SU-DHL-6 (cell line): ENCODE data around the gene DCTPP1.
"Not testable (repeated sequence)": the region's sequence is repeated elsewhere in the genome, so short reads cannot be mapped to it uniquely, and the experiment has no call there.

Source experiments
- EZH2phosphoT487 ChIP-seq: fragments of 200-600 bp; sonication (generic), shearing (Covaris generic); conservative IDR thresholded peaks from 2 replicates; pipeline ENCODE4 v1.6.1; 2018; ENCODE audit warnings: mild to moderate bottlenecking, antibody characterized with exemption, low read length, moderate library complexity, mixed read lengths
- TF ChIP-seq, protein P1 (sequence below): fragments of 200-600 bp; sonication (generic); IDR thresholded peaks from one replicate; pipeline ENCODE4 v1.5.1; 2017; ENCODE audit warnings: antibody characterized with exemption, mild to moderate bottlenecking, low read length, moderate library complexity; ENCODE audit not compliant: insufficient read depth, poor library complexity, severe bottlenecking

DNA sequence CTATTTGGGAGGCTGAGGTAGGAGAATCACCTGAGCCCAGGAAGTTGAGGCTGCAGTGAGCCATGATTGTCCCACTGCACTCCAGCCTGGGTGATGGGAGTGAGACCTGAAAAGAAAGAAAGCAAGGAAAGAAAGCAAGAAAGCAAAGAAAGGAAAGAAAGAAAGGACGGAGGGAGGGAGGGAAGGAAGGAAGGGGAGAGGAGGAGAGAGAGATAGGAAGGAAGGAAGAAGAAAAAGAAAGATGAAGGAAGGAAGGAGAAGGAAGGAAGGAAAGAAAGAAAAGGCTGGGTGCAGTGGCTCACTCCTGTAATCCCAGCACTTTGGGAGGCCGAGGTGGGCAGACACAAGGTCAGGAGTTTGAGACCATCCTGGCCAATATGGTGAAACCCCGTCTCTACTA lies 47.9 kb upstream of the DCTPP1 start:
- TF ChIP-seq, protein P1, sequence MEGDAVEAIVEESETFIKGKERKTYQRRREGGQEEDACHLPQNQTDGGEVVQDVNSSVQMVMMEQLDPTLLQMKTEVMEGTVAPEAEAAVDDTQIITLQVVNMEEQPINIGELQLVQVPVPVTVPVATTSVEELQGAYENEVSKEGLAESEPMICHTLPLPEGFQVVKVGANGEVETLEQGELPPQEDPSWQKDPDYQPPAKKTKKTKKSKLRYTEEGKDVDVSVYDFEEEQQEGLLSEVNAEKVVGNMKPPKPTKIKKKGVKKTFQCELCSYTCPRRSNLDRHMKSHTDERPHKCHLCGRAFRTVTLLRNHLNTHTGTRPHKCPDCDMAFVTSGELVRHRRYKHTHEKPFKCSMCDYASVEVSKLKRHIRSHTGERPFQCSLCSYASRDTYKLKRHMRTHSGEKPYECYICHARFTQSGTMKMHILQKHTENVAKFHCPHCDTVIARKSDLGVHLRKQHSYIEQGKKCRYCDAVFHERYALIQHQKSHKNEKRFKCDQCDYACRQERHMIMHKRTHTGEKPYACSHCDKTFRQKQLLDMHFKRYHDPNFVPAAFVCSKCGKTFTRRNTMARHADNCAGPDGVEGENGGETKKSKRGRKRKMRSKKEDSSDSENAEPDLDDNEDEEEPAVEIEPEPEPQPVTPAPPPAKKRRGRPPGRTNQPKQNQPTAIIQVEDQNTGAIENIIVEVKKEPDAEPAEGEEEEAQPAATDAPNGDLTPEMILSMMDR: not testable (repeated sequence)
- TF ChIP-seq EZH2phosphoT487: not testable (repeated sequence)
